WTC11 (cell line): ENCODE data around the gene SPEM2.

Experiments used
- ATF6 ChIP-seq: sonication (generic); formaldehyde crosslinking; IDR thresholded peaks from 2 replicates; pipeline ENCODE4 v1.8.1; 2023; ENCODE audit warnings: mild to moderate bottlenecking, missing genetic modification reagents
- JUN ChIP-seq: sonication (generic); formaldehyde crosslinking; IDR thresholded peaks from 2 replicates; pipeline ENCODE4 v1.8.0; 2023; ENCODE audit warnings: mild to moderate bottlenecking, missing genetic modification reagents
- MLX ChIP-seq: sonication (generic); formaldehyde crosslinking; IDR thresholded peaks from 2 replicates; pipeline ENCODE4 v1.8.1; 2023; ENCODE audit warnings: mild to moderate bottlenecking, missing genetic modification reagents, moderate library complexity
- PRDM15 ChIP-seq: sonication (generic); formaldehyde crosslinking; IDR thresholded peaks from 2 replicates; pipeline ENCODE4 v1.8.0; 2022; ENCODE audit warnings: missing genetic modification reagents
- RELA ChIP-seq: sonication (generic); formaldehyde crosslinking; IDR thresholded peaks from 2 replicates; pipeline ENCODE4 v1.8.1; 2022; ENCODE audit warnings: missing genetic modification reagents, mild to moderate bottlenecking, borderline replicate concordance
- TF ChIP-seq, protein P1 (sequence below): fragments of 200-600 bp; IDR thresholded peaks from 2 replicates; pipeline ENCODE4 v1.8.0; 2022; ENCODE audit warnings: antibody characterized with exemption
- TF ChIP-seq, protein P2 (sequence below): sonication (generic); formaldehyde crosslinking; conservative IDR thresholded peaks from 2 replicates; pipeline ENCODE4 v1.8.1; 2023; ENCODE audit warnings: mild to moderate bottlenecking, low read depth, missing genetic modification reagents, moderate library complexity
- TF ChIP-seq, protein P3 (sequence below): sonication (generic); formaldehyde crosslinking; IDR thresholded peaks from 2 replicates; pipeline ENCODE4 v1.8.1; 2022; ENCODE audit warnings: mild to moderate bottlenecking, moderate library complexity, missing genetic modification reagents
- TF ChIP-seq, protein P4 (sequence below): sonication (generic); formaldehyde crosslinking; IDR thresholded peaks from 2 replicates; pipeline ENCODE4 v1.8.0; 2022; ENCODE audit warnings: mild to moderate bottlenecking, missing genetic modification reagents
- TF ChIP-seq, protein P5 (sequence below): sonication (generic); formaldehyde crosslinking; IDR thresholded peaks from 2 replicates; pipeline ENCODE4 v1.8.0; 2022; ENCODE audit warnings: mild to moderate bottlenecking, missing genetic modification reagents
- TF ChIP-seq, protein P6 (sequence below): sonication (generic); formaldehyde crosslinking; IDR thresholded peaks from 2 replicates; pipeline ENCODE4 v1.8.1; 2022; ENCODE audit warnings: mild to moderate bottlenecking, missing genetic modification reagents, moderate library complexity, borderline replicate concordance
- TF ChIP-seq, protein P7 (sequence below): sonication (generic); formaldehyde crosslinking; IDR thresholded peaks from 2 replicates; pipeline ENCODE4 v1.8.0; 2023; ENCODE audit warnings: missing genetic modification reagents

- TF ChIP-seq, protein P1, sequence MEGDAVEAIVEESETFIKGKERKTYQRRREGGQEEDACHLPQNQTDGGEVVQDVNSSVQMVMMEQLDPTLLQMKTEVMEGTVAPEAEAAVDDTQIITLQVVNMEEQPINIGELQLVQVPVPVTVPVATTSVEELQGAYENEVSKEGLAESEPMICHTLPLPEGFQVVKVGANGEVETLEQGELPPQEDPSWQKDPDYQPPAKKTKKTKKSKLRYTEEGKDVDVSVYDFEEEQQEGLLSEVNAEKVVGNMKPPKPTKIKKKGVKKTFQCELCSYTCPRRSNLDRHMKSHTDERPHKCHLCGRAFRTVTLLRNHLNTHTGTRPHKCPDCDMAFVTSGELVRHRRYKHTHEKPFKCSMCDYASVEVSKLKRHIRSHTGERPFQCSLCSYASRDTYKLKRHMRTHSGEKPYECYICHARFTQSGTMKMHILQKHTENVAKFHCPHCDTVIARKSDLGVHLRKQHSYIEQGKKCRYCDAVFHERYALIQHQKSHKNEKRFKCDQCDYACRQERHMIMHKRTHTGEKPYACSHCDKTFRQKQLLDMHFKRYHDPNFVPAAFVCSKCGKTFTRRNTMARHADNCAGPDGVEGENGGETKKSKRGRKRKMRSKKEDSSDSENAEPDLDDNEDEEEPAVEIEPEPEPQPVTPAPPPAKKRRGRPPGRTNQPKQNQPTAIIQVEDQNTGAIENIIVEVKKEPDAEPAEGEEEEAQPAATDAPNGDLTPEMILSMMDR, result no peak
- TF ChIP-seq, protein P2, sequence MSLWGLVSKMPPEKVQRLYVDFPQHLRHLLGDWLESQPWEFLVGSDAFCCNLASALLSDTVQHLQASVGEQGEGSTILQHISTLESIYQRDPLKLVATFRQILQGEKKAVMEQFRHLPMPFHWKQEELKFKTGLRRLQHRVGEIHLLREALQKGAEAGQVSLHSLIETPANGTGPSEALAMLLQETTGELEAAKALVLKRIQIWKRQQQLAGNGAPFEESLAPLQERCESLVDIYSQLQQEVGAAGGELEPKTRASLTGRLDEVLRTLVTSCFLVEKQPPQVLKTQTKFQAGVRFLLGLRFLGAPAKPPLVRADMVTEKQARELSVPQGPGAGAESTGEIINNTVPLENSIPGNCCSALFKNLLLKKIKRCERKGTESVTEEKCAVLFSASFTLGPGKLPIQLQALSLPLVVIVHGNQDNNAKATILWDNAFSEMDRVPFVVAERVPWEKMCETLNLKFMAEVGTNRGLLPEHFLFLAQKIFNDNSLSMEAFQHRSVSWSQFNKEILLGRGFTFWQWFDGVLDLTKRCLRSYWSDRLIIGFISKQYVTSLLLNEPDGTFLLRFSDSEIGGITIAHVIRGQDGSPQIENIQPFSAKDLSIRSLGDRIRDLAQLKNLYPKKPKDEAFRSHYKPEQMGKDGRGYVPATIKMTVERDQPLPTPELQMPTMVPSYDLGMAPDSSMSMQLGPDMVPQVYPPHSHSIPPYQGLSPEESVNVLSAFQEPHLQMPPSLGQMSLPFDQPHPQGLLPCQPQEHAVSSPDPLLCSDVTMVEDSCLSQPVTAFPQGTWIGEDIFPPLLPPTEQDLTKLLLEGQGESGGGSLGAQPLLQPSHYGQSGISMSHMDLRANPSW (CRISPR knock-in tag), result no peak
- TF ChIP-seq JUN (CRISPR knock-in tag) (no peak), PRDM15 (CRISPR knock-in tag) (no peak), MLX (no peak), RELA (CRISPR knock-in tag) (no peak), ATF6 (CRISPR knock-in tag) (no peak)
- TF ChIP-seq, protein P3, sequence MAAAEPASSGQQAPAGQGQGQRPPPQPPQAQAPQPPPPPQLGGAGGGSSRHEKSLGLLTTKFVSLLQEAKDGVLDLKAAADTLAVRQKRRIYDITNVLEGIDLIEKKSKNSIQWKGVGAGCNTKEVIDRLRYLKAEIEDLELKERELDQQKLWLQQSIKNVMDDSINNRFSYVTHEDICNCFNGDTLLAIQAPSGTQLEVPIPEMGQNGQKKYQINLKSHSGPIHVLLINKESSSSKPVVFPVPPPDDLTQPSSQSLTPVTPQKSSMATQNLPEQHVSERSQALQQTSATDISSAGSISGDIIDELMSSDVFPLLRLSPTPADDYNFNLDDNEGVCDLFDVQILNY (CRISPR knock-in tag), result no peak
- TF ChIP-seq, protein P4, sequence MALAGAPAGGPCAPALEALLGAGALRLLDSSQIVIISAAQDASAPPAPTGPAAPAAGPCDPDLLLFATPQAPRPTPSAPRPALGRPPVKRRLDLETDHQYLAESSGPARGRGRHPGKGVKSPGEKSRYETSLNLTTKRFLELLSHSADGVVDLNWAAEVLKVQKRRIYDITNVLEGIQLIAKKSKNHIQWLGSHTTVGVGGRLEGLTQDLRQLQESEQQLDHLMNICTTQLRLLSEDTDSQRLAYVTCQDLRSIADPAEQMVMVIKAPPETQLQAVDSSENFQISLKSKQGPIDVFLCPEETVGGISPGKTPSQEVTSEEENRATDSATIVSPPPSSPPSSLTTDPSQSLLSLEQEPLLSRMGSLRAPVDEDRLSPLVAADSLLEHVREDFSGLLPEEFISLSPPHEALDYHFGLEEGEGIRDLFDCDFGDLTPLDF (CRISPR knock-in tag), result no peak
- TF ChIP-seq, protein P5, sequence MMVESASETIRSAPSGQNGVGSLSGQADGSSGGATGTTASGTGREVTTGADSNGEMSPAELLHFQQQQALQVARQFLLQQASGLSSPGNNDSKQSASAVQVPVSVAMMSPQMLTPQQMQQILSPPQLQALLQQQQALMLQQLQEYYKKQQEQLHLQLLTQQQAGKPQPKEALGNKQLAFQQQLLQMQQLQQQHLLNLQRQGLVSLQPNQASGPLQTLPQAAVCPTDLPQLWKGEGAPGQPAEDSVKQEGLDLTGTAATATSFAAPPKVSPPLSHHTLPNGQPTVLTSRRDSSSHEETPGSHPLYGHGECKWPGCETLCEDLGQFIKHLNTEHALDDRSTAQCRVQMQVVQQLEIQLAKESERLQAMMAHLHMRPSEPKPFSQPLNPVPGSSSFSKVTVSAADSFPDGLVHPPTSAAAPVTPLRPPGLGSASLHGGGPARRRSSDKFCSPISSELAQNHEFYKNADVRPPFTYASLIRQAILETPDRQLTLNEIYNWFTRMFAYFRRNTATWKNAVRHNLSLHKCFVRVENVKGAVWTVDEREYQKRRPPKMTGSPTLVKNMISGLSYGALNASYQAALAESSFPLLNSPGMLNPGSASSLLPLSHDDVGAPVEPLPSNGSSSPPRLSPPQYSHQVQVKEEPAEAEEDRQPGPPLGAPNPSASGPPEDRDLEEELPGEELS, result no peak
- TF ChIP-seq, protein P6, sequence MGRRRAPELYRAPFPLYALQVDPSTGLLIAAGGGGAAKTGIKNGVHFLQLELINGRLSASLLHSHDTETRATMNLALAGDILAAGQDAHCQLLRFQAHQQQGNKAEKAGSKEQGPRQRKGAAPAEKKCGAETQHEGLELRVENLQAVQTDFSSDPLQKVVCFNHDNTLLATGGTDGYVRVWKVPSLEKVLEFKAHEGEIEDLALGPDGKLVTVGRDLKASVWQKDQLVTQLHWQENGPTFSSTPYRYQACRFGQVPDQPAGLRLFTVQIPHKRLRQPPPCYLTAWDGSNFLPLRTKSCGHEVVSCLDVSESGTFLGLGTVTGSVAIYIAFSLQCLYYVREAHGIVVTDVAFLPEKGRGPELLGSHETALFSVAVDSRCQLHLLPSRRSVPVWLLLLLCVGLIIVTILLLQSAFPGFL (CRISPR knock-in tag), result no peak
- TF ChIP-seq, protein P7, sequence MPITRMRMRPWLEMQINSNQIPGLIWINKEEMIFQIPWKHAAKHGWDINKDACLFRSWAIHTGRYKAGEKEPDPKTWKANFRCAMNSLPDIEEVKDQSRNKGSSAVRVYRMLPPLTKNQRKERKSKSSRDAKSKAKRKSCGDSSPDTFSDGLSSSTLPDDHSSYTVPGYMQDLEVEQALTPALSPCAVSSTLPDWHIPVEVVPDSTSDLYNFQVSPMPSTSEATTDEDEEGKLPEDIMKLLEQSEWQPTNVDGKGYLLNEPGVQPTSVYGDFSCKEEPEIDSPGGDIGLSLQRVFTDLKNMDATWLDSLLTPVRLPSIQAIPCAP (CRISPR knock-in tag), result no peak
These were observed 5.4 kb upstream of the SPEM2 start, which contains the start of gene SPEM1 for GRCh38 chr17:7419819-7420610.
